ENCODE results near the gene CD99. TPM values are rescaled to one million over a fixed set of nuclear protein-coding genes. Genes with fewer than 3 reads are reported as not detected.
"Not testable (repeated sequence)": the region's sequence is repeated elsewhere in the genome, so short reads cannot be mapped to it uniquely, and the experiment has no call there.

Gene CD99
- polyA plus RNA-seq, 1 donor = 229 TPM

GRCh38 chrX:2767631-2768455 is 76.7 kb downstream of the CD99 start:
- DNase-seq = peak; percentile 19 to 38
- WGBS (ENCODE audit: insufficient coverage, low lambda C conversion rate) = no CpG with 5 or more reads among the region's 25 CpGs

GRCh38 chrX:2769615-2770014 is 78.5 kb downstream of the CD99 start:
- DNase-seq = no peak
- no CpG with 5 or more reads among the region's 1 CpG for WGBS (ENCODE audit: insufficient coverage, low lambda C conversion rate)
- no peak overlapping the region for H3K27ac ChIP-seq (ENCODE audit: low read length)
- no peaks in the 10 kb centered on the region for H3K36me3 ChIP-seq (ENCODE audit: control insufficient read depth, insufficient read depth, low read length)
- H3K4me3 ChIP-seq (ENCODE audit: low read length) = no peak overlapping the region
- no peaks in the 10 kb centered on the region for H3K27me3 ChIP-seq (ENCODE audit: control insufficient read depth, insufficient read depth, low read length)
- no peaks in the 10 kb centered on the region for H3K9me3 ChIP-seq (ENCODE audit: control insufficient read depth, low read depth, low read length)
- no peaks in the 10 kb centered on the region for H3K4me1 ChIP-seq (ENCODE audit: control insufficient read depth, insufficient read depth, low read length)

More at GRCh38 chrX:2767631-2768455, 76.7 kb downstream of the CD99 start:
- no peaks in the 10 kb centered on the region for H3K27me3 ChIP-seq (ENCODE audit: control insufficient read depth, insufficient read depth, low read length)
- H3K36me3 ChIP-seq (ENCODE audit: control insufficient read depth, insufficient read depth, low read length) = no peaks in the 10 kb centered on the region
- no peaks in the 10 kb centered on the region for H3K4me1 ChIP-seq (ENCODE audit: control insufficient read depth, insufficient read depth, low read length)
- no peak overlapping the region for H3K4me3 ChIP-seq (ENCODE audit: low read length)
- no peak overlapping the region for H3K27ac ChIP-seq (ENCODE audit: low read length)
- H3K9me3 ChIP-seq (ENCODE audit: control insufficient read depth, low read depth, low read length) = no peaks in the 10 kb centered on the region

- DNase-seq; H3K4me3 ChIP-seq (ENCODE audit: low read length); H3K9me3 ChIP-seq (ENCODE audit: control insufficient read depth, low read depth, low read length); H3K36me3 ChIP-seq (ENCODE audit: control insufficient read depth, insufficient read depth, low read length); H3K27ac ChIP-seq (ENCODE audit: low read length); H3K27me3 ChIP-seq (ENCODE audit: control insufficient read depth, insufficient read depth, low read length); H3K4me1 ChIP-seq (ENCODE audit: control insufficient read depth, insufficient read depth, low read length): not testable (repeated sequence)
- WGBS (ENCODE audit: insufficient coverage, low lambda C conversion rate) = 98% methylated on average over 3 of the region's 10 CpGs
Observed at GRCh38 chrX:2773166-2774055, 82.3 kb downstream of the CD99 start.

GRCh38 chrX:2774057-2774456 is 83.0 kb downstream of the CD99 start:
- WGBS (ENCODE audit: insufficient coverage, low lambda C conversion rate) = 100% methylated on average over 1 of the region's 5 CpGs
- no peaks in the 10 kb centered on the region for H3K27me3 ChIP-seq (ENCODE audit: control insufficient read depth, insufficient read depth, low read length)
- H3K36me3 ChIP-seq (ENCODE audit: control insufficient read depth, insufficient read depth, low read length) = no peaks in the 10 kb centered on the region
- H3K9me3 ChIP-seq (ENCODE audit: control insufficient read depth, low read depth, low read length) = no peaks in the 10 kb centered on the region
- H3K4me3 ChIP-seq (ENCODE audit: low read length) = no peak overlapping the region
- H3K27ac ChIP-seq (ENCODE audit: low read length) = no peak overlapping the region
- no peak for DNase-seq
- H3K4me1 ChIP-seq (ENCODE audit: control insufficient read depth, insufficient read depth, low read length) = no peaks in the 10 kb centered on the region

GRCh38 chrX:2774776-2775175 is 83.7 kb downstream of the CD99 start:
- Histone ChIP-seq H3K4me3 (ENCODE audit: low read length) (no peak overlapping the region), H3K27ac (ENCODE audit: low read length) (no peak overlapping the region), H3K9me3 (ENCODE audit: control insufficient read depth, low read depth, low read length) (no peaks in the 10 kb centered on the region), H3K27me3 (ENCODE audit: control insufficient read depth, insufficient read depth, low read length) (no peaks in the 10 kb centered on the region), H3K4me1 (ENCODE audit: control insufficient read depth, insufficient read depth, low read length) (peaks cover under 1% of the 10 kb centered on the region), H3K36me3 (ENCODE audit: control insufficient read depth, insufficient read depth, low read length) (no peaks in the 10 kb centered on the region)
- DNase-seq = no peak
- WGBS (ENCODE audit: insufficient coverage, low lambda C conversion rate) = 100% methylated on average over 1 of the region's 3 CpGs

- 0% methylated on average over 1 of the region's 12 CpGs for WGBS (ENCODE audit: insufficient coverage, low lambda C conversion rate)
Observed at GRCh38 chrX:2780472-2781225, 89.6 kb downstream of the CD99 start.

GRCh38 chrX:2781226-2781571 is 90.1 kb downstream of the CD99 start:
- Histone ChIP-seq H3K27me3 (ENCODE audit: control insufficient read depth, insufficient read depth, low read length) (no peaks in the 10 kb centered on the region), H3K4me3 (ENCODE audit: low read length) (no peak overlapping the region), H3K4me1 (ENCODE audit: control insufficient read depth, insufficient read depth, low read length) (peaks cover 20% of the 10 kb centered on the region), H3K27ac (ENCODE audit: low read length) (peak overlapping the region; percentile 71), H3K9me3 (ENCODE audit: control insufficient read depth, low read depth, low read length) (no peaks in the 10 kb centered on the region), H3K36me3 (ENCODE audit: control insufficient read depth, insufficient read depth, low read length) (no peaks in the 10 kb centered on the region)
- DNase-seq = peak in 1 of 2 donors; percentile 76
- WGBS (ENCODE audit: insufficient coverage, low lambda C conversion rate) = no CpG with 5 or more reads among the region's 1 CpG

More at GRCh38 chrX:2780472-2781225, 89.6 kb downstream of the CD99 start:
- Histone ChIP-seq H3K27ac (ENCODE audit: low read length) (peak overlapping the region; percentile 71), H3K4me1 (ENCODE audit: control insufficient read depth, insufficient read depth, low read length) (peaks cover 20% of the 10 kb centered on the region)
- H3K9me3 ChIP-seq (ENCODE audit: control insufficient read depth, low read depth, low read length); H3K36me3 ChIP-seq (ENCODE audit: control insufficient read depth, insufficient read depth, low read length); H3K27me3 ChIP-seq (ENCODE audit: control insufficient read depth, insufficient read depth, low read length); H3K4me3 ChIP-seq (ENCODE audit: low read length): not testable (repeated sequence)
- DNase-seq = peak in 1 of 2 donors; percentile 80

- Histone ChIP-seq H3K9me3 (ENCODE audit: control insufficient read depth, low read depth, low read length) (no peaks in the 10 kb centered on the region), H3K27me3 (ENCODE audit: control insufficient read depth, insufficient read depth, low read length) (no peaks in the 10 kb centered on the region), H3K4me3 (ENCODE audit: low read length) (peak overlapping the region; percentile 13), H3K27ac (ENCODE audit: low read length) (peak overlapping the region; percentile 71), H3K36me3 (ENCODE audit: control insufficient read depth, insufficient read depth, low read length) (no peaks in the 10 kb centered on the region), H3K4me1 (ENCODE audit: control insufficient read depth, insufficient read depth, low read length) (peaks cover 20% of the 10 kb centered on the region)
- no CpG with 5 or more reads among the region's 6 CpGs for WGBS (ENCODE audit: insufficient coverage, low lambda C conversion rate)
- DNase-seq = peak in 1 of 2 donors; percentile 35
Observed at GRCh38 chrX:2781698-2782097, 90.6 kb downstream of the CD99 start.

- H3K27ac ChIP-seq (ENCODE audit: low read length) = peak overlapping the region; percentile 71
- peaks cover 20% of the 10 kb centered on the region for H3K4me1 ChIP-seq (ENCODE audit: control insufficient read depth, insufficient read depth, low read length)
- DNase-seq = peak in 1 of 2 donors; percentile 21
- no peak overlapping the region for H3K4me3 ChIP-seq (ENCODE audit: low read length)
- WGBS (ENCODE audit: insufficient coverage, low lambda C conversion rate) = no CpG with 5 or more reads among the region's 4 CpGs
- H3K36me3 ChIP-seq (ENCODE audit: control insufficient read depth, insufficient read depth, low read length) = no peaks in the 10 kb centered on the region
- H3K27me3 ChIP-seq (ENCODE audit: control insufficient read depth, insufficient read depth, low read length) = no peaks in the 10 kb centered on the region
- H3K9me3 ChIP-seq (ENCODE audit: control insufficient read depth, low read depth, low read length) = no peaks in the 10 kb centered on the region
Observed at GRCh38 chrX:2782171-2782570, 91.1 kb downstream of the CD99 start.

- no peak for DNase-seq
- no peak overlapping the region for H3K27ac ChIP-seq (ENCODE audit: low read length)
- peaks cover 20% of the 10 kb centered on the region for H3K4me1 ChIP-seq (ENCODE audit: control insufficient read depth, insufficient read depth, low read length)
- H3K27me3 ChIP-seq (ENCODE audit: control insufficient read depth, insufficient read depth, low read length) = no peaks in the 10 kb centered on the region
- no peaks in the 10 kb centered on the region for H3K9me3 ChIP-seq (ENCODE audit: control insufficient read depth, low read depth, low read length)
- no CpG with 5 or more reads among the region's 4 CpGs for WGBS (ENCODE audit: insufficient coverage, low lambda C conversion rate)
- no peaks in the 10 kb centered on the region for H3K36me3 ChIP-seq (ENCODE audit: control insufficient read depth, insufficient read depth, low read length)
- no peak overlapping the region for H3K4me3 ChIP-seq (ENCODE audit: low read length)
Observed at GRCh38 chrX:2782778-2783177, 91.7 kb downstream of the CD99 start.

Measured in large intestine (tissue), 3 donors.